Panc1 (cell line): Measurements from ENCODE around the gene RBM22. TPM values are rescaled to one million over a fixed set of nuclear protein-coding genes. Genes with fewer than 3 reads are reported as not detected.

Source experiments
- ATAC-seq: fragments of 200-7000 bp; cut with Tn5 transposase; 2 replicates; pipeline ENCODE4 v1.9.1; 2020; ENCODE audit warnings: mild to moderate bottlenecking, moderate library complexity
- BruUV-seq: library from RNA; stranded (reverse); fragments of 400-500 nt; replicated peaks from 2 replicates; lab custom pipeline; 2021; lab: Mats Ljungman, UMichigan
- CTCF ChIA-PET: fragments of 300-600 bp; sonication (Branson Sonifier 250); formaldehyde crosslinking; loops from one replicate; lab custom pipeline; 2022; ENCODE audit warnings: antibody characterized with exemption; lab: Charles Lee
- POLR2A ChIA-PET: fragments of 300-600 bp; sonication (Branson Sonifier 250); formaldehyde crosslinking; loops from one replicate; lab custom pipeline; 2022; ENCODE audit warnings: antibody characterized with exemption; lab: Charles Lee
- DNase-seq: peaks from one replicate; pipeline ENCODE4 v3.0.0-alpha.2; 2010; ENCODE audit warnings: low read depth, low spot score
- H3K27ac ChIP-seq: 2 replicates; pipeline ENCODE4 v1.5.1; 2011; ENCODE audit warnings: mild to moderate bottlenecking, low read length, inconsistent platforms
- H3K27me3 ChIP-seq: fragments of 200-500 bp; sonication (Bioruptor generic); 2 replicates; pipeline ENCODE4 v1.6.0; 2014; ENCODE audit warnings: low read length, inconsistent platforms; ENCODE audit not compliant: control insufficient read depth, insufficient read depth
- H3K36me3 ChIP-seq: fragments of 200-500 bp; sonication (Bioruptor generic); 2 replicates; pipeline ENCODE4 v1.5.1; 2014; ENCODE audit warnings: inconsistent platforms, mild to moderate bottlenecking, low read length, moderate library complexity; ENCODE audit not compliant: control insufficient read depth, insufficient read depth
- H3K4me1 ChIP-seq: 2 replicates; pipeline ENCODE4 v1.5.1; 2011; ENCODE audit warnings: inconsistent platforms, mild to moderate bottlenecking, low read length, moderate library complexity; ENCODE audit not compliant: control insufficient read depth, insufficient read depth
- H3K4me3 ChIP-seq, 2 experiments: 2 replicates each; pipeline ENCODE4 v1.5.1; 2011 to 2012; ENCODE audit warnings: low read depth in 2 of 2, low read length in 2 of 2, mild to moderate bottlenecking in 2 of 2, inconsistent platforms in 1 of 2, moderate library complexity in 1 of 2
- H3K9me3 ChIP-seq: fragments of 200-500 bp; sonication (Bioruptor generic); 2 replicates; pipeline ENCODE4 v1.5.1; 2014; ENCODE audit warnings: low read depth, mild to moderate bottlenecking, inconsistent platforms, low read length, moderate library complexity; ENCODE audit not compliant: control insufficient read depth, insufficient read depth
- POLR2AphosphoS5 ChIP-seq: IDR thresholded peaks from 2 replicates; pipeline ENCODE4 v1.6.1; 2012; ENCODE audit warnings: mild to moderate bottlenecking, low read depth, low read length, moderate library complexity
- REST ChIP-seq, 2 experiments: IDR thresholded peaks; 2 replicates each; pipeline ENCODE4 v1.6.1; 2011 to 2012; ENCODE audit warnings: low read depth in 2 of 2, control low read depth in 1 of 2, low read length in 1 of 2, mild to moderate bottlenecking in 1 of 2, moderate library complexity in 1 of 2; ENCODE audit not compliant: insufficient read depth in 1 of 2
- SIN3A ChIP-seq: IDR thresholded peaks from 2 replicates; pipeline ENCODE4 v1.6.1; 2012; ENCODE audit warnings: low read depth, mild to moderate bottlenecking, low read length, moderate library complexity, borderline replicate concordance; ENCODE audit not compliant: insufficient read depth
- TCF7L2 ChIP-seq: IDR thresholded peaks from 2 replicates; pipeline ENCODE4 v1.6.1; 2011; ENCODE audit warnings: mild to moderate bottlenecking, low read depth, low read length, inconsistent platforms
- in situ Hi-C: cut with HindIII; loops from 2 replicates; pipeline ENCODE4 v1.10.0; 2016; ENCODE audit warnings: low sequenced_read_pairs, low pct_unique_long_range_greater_than_20kb
- intact Hi-C: fragments of 100-400 bp; cut with micrococcal nuclease; formaldehyde crosslinking; loops from one replicate; pipeline ENCODE4 v1.10.0; 2022; ENCODE audit not compliant: unreplicated experiment
- total RNA-seq: library from RNA; stranded (reverse); gene quantifications from one replicate; pipeline ENCODE4 v1.2.1, GENCODE V29; 2021; ENCODE audit not compliant: unreplicated experiment
- TF ChIP-seq, protein P1 (sequence below): fragments of 450-650 bp; IDR thresholded peaks from 2 replicates; pipeline ENCODE4 v1.5.1; 2017; ENCODE audit warnings: mild to moderate bottlenecking

RBM22 gene
- total RNA-seq, 1 experiment from 2014 or later = 54.3 TPM

- Histone ChIP-seq H3K4me1 (peaks cover 11% of the 10 kb centered on the region), H3K27me3 (no peaks in the 10 kb centered on the region), H3K36me3 (no peaks in the 10 kb centered on the region), H3K9me3 (no peaks in the 10 kb centered on the region), H3K27ac (peak overlapping the region; percentile 65), H3K4me3 (peak overlapping the region; percentile 49 to 68)
- no peak for DNase-seq
- BruUV-seq = no TSS peak
- ChIA-PET CTCF (no interaction called here), POLR2A (interaction anchor here (1.1 kb wide), 1 partner anchor 29 kb away, joined by 13 read pairs; the partner anchor contains the start of gene RBM22)
- intact Hi-C loops = no loop called here
- in situ Hi-C loops = no loop called here
- TF ChIP-seq REST (IDR thresholded peaks at IDR 0.05; ENCODE audit: insufficient read depth in 1 of 2, low read depth in 2 of 2, low read length in 1 of 2) = no peak
- TF ChIP-seq POLR2AphosphoS5 = no peak
- TF ChIP-seq TCF7L2 = no peak
- TF ChIP-seq SIN3A = no peak
- TF ChIP-seq, protein P1, sequence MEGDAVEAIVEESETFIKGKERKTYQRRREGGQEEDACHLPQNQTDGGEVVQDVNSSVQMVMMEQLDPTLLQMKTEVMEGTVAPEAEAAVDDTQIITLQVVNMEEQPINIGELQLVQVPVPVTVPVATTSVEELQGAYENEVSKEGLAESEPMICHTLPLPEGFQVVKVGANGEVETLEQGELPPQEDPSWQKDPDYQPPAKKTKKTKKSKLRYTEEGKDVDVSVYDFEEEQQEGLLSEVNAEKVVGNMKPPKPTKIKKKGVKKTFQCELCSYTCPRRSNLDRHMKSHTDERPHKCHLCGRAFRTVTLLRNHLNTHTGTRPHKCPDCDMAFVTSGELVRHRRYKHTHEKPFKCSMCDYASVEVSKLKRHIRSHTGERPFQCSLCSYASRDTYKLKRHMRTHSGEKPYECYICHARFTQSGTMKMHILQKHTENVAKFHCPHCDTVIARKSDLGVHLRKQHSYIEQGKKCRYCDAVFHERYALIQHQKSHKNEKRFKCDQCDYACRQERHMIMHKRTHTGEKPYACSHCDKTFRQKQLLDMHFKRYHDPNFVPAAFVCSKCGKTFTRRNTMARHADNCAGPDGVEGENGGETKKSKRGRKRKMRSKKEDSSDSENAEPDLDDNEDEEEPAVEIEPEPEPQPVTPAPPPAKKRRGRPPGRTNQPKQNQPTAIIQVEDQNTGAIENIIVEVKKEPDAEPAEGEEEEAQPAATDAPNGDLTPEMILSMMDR = no peak
- peak; percentile 44; the same call in 1 of the 2 replicates for ATAC-seq
These were observed 29.2 kb downstream of the RBM22 start for GRCh38 chr5:150671509-150672236.

DNA sequence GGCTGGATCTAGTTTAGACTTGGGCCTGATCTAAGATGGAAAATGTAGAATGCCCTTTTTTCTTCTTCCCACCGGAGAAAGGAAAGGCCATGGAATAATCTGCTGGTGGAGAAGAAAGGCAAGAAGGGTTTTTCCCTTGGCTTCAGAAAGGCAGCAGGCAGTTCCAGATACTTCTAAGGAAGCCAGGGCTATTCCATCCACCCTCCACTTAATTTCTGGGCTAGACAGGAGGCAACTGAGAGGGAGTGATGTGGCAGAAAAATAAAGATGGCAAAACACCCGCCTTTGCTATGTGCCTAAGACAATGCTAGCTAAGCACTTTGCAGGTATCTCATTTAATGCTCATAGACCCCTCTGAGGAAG lies 29.9 kb downstream of the RBM22 start:
- H3K4me1 ChIP-seq = peaks cover 11% of the 10 kb centered on the region
- no TSS peak for BruUV-seq
- intact Hi-C loops (no loop called here), in situ Hi-C loops (no loop called here)
- H3K9me3 ChIP-seq = no peaks in the 10 kb centered on the region
- ChIA-PET CTCF (no interaction called here), POLR2A (interaction anchor here (0.5 to 0.7 kb wide), 2 partner anchors 96 to 405 kb away, joined by 6 to 7 read pairs; no protein-coding TSS in a partner anchor)
- peak overlapping the region in 1 of 2 experiments; percentile 68; a peak in 2 of 4 replicates for H3K4me3 ChIP-seq
- no peak for DNase-seq
- H3K27me3 ChIP-seq = no peaks in the 10 kb centered on the region
- no peak overlapping the region for H3K27ac ChIP-seq
- no peaks in the 10 kb centered on the region for H3K36me3 ChIP-seq
- ATAC-seq = no peak
- TF ChIP-seq TCF7L2 (no peak), POLR2AphosphoS5 (no peak), SIN3A (no peak), REST (IDR thresholded peaks at IDR 0.05; ENCODE audit: insufficient read depth in 1 of 2, low read depth in 2 of 2, low read length in 1 of 2) (no peak)
- TF ChIP-seq, protein P1 = no peak
